ENCODE measurements around the gene SCTR.

SCTR gene

GRCh38 chr2:119522671-119523070 lies 1.6 kb downstream of the SCTR start:
- no peak for DNase-seq

GRCh38 chr2:119521433-119522050 lies 2.7 kb downstream of the SCTR start:
- no peak for DNase-seq

GRCh38 chr2:119520696-119521432 lies 3.4 kb downstream of the SCTR start:
- DNase-seq = no peak

- DNase-seq = no peak
Observed at GRCh38 chr2:119519057-119519408, 5.2 kb downstream of the SCTR start.

GRCh38 chr2:119518401-119519056 lies 5.8 kb downstream of the SCTR start:
- no peak for DNase-seq

GRCh38 chr2:119517433-119517832 lies 6.8 kb downstream of the SCTR start:
- DNase-seq = peak; percentile 34

- no peak for DNase-seq
Observed at GRCh38 chr2:119516121-119516520, 8.2 kb downstream of the SCTR start.

- DNase-seq = no peak
Observed at GRCh38 chr2:119513832-119514231, 10.5 kb downstream of the SCTR start.

- no peak for DNase-seq
Observed at GRCh38 chr2:119512946-119513345, 11.3 kb downstream of the SCTR start.

- DNase-seq = no peak
Observed at GRCh38 chr2:119511989-119512388, 12.3 kb downstream of the SCTR start.

GRCh38 chr2:119508756-119509155 lies 15.5 kb downstream of the SCTR start:
- DNase-seq = no peak

GRCh38 chr2:119496682-119497081 lies 27.6 kb downstream of the SCTR start:
- DNase-seq = no peak

GRCh38 chr2:119495948-119496347 lies 28.3 kb downstream of the SCTR start:
- no peak for DNase-seq

- no peak for DNase-seq
Observed at GRCh38 chr2:119494163-119494790, 30.0 kb downstream of the SCTR start.

GRCh38 chr2:119491776-119492525 lies 32.3 kb downstream of the SCTR start:
- no peak for DNase-seq

GRCh38 chr2:119490653-119491195 lies 33.6 kb downstream of the SCTR start:
- no peak for DNase-seq

GRCh38 chr2:119490106-119490505 lies 34.2 kb downstream of the SCTR start:
- DNase-seq = no peak

- no peak for DNase-seq
Observed at GRCh38 chr2:119489232-119489952, 34.9 kb downstream of the SCTR start.

GRCh38 chr2:119488245-119489214 lies 35.8 kb downstream of the SCTR start:
- DNase-seq = no peak

- no peak for DNase-seq
Observed at GRCh38 chr2:119487434-119488244, 36.6 kb downstream of the SCTR start.
